Measurements from ENCODE around the gene ITGA6.

The ITGA6 gene

GRCh38 chr2:172426635-172427255 lies 641 bp upstream of the ITGA6 start:
- peak overlapping the region; percentile 21 for H3K4me3 ChIP-seq (ENCODE audit: control insufficient read depth, low read depth, low read length)
- DNase-seq (ENCODE audit: low read depth) = no peak
- TF ChIP-seq, protein P1, sequence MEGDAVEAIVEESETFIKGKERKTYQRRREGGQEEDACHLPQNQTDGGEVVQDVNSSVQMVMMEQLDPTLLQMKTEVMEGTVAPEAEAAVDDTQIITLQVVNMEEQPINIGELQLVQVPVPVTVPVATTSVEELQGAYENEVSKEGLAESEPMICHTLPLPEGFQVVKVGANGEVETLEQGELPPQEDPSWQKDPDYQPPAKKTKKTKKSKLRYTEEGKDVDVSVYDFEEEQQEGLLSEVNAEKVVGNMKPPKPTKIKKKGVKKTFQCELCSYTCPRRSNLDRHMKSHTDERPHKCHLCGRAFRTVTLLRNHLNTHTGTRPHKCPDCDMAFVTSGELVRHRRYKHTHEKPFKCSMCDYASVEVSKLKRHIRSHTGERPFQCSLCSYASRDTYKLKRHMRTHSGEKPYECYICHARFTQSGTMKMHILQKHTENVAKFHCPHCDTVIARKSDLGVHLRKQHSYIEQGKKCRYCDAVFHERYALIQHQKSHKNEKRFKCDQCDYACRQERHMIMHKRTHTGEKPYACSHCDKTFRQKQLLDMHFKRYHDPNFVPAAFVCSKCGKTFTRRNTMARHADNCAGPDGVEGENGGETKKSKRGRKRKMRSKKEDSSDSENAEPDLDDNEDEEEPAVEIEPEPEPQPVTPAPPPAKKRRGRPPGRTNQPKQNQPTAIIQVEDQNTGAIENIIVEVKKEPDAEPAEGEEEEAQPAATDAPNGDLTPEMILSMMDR (conservative IDR thresholded peaks at IDR 0.05; ENCODE audit: control insufficient read depth, insufficient read depth, low read depth, low read length) = no peak

DNA sequence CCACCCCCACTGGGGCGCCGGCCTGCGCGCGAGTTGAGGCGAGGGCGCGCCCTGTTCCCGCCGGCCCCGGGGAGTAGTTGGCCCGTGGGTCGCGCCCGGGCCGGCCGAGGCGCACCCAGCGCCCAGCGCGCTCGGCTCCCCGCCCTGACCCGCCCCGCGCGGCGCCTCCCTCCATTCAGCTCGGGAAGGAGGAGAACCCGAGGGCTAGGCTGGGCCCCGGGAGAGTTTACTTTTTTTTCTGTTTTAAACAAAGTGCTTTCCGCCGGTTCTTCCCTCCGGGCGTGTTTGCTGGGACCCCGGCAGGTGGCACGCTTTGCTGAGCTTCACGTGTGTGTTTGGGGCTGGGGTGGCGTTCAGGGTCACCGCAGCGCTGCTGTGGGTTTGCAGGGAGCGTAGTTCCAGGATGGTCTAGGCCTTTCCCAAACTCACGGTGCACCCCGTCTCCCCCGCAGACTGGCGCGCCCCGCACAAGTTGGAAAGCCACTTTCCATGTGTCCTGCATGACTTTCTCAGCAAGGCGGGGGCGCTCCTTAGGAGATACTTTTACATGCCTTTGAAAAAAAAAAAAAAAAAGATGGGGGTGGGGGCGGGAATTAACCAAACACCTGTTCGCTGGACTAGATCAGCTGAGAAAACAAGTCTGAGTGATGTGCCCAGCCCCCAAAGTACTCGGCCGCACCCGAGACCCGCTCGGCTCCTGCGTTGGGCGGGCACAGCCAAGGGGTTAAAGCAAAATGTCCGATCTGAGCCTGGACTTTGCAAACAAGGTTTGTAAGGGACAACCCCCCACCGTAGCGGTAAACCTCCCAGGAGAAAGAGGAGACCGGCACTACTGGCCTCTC lies 825 bp downstream of the ITGA6 start:
- TF ChIP-seq, protein P1 (conservative IDR thresholded peaks at IDR 0.05; ENCODE audit: control insufficient read depth, insufficient read depth, low read depth, low read length) = no peak
- no peak for DNase-seq (ENCODE audit: low read depth)
- H3K4me3 ChIP-seq (ENCODE audit: control insufficient read depth, low read depth, low read length) = peak overlapping the region; percentile 41

DNA sequence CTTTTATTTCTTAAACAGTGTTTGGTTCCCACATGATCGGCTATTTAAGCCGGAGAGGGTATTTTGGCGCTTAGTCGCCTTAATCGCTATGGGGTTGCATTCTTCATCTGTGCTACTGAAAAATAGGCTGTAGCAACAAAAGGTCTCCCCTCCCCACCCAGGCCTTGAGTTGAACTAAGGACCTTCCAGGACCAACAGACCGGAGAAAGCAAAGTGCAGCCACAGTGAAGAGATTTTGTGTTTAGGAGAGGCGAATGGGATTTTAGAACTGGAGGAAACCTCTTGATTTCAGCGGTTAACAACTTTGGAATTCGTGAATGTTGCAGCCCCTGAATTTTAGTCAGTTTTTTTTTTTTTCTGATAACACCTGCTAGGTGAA lies 1.4 kb downstream of the ITGA6 start:
- DNase-seq (ENCODE audit: low read depth) = no peak
- no peak overlapping the region for H3K4me3 ChIP-seq (ENCODE audit: control insufficient read depth, low read depth, low read length)
- TF ChIP-seq, protein P1 (conservative IDR thresholded peaks at IDR 0.05; ENCODE audit: control insufficient read depth, insufficient read depth, low read depth, low read length) = no peak

GRCh38 chr2:172429301-172429968 lies 2.0 kb downstream of the ITGA6 start:
- TF ChIP-seq, protein P1 (conservative IDR thresholded peaks at IDR 0.05; ENCODE audit: control insufficient read depth, insufficient read depth, low read depth, low read length) = no peak
- no peak overlapping the region for H3K4me3 ChIP-seq (ENCODE audit: control insufficient read depth, low read depth, low read length)
- DNase-seq (ENCODE audit: low read depth) = no peak

DNA sequence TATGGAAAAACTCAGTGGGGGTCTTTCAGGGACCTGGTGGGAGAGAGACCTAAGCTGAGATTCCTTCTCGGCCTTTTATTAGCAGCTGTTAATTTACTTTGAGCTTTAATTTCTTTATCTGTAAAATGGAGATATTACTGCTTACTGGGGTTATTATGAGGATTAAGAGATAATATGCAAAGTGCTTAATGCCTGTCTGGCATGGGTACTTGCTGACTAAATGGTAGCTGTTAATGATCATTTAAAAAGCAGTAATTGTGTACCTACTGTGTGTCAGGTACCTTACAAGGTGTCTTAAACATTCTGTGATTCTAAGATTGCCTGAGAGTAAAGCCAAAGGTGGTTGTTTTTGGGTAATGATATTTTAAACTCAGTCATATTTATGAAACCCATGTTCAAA lies 2.6 kb downstream of the ITGA6 start:
- TF ChIP-seq, protein P1 (conservative IDR thresholded peaks at IDR 0.05; ENCODE audit: control insufficient read depth, insufficient read depth, low read depth, low read length) = no peak
- DNase-seq (ENCODE audit: low read depth) = no peak
- H3K4me3 ChIP-seq (ENCODE audit: control insufficient read depth, low read depth, low read length) = no peak overlapping the region

DNA sequence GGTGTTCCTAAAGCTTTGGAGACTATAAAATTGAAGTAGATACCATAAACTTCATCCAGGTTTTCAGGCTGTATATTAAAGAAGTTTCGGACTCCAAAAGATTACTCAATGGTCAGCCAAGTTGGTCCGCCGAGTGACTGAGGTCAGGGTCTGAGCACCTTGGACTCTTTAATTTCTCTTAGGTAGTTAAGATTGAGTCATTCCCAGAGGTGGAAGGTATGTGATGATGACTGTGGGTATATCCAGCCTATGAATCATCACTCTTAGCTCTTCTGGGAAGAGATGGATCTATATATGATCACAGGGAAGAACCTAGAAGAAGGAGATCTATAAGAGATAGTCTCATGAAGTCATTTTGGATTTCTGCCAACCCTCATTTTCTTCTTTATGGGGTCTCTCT lies 3.3 kb downstream of the ITGA6 start:
- no peak for DNase-seq (ENCODE audit: low read depth)
- TF ChIP-seq, protein P1 (conservative IDR thresholded peaks at IDR 0.05; ENCODE audit: control insufficient read depth, insufficient read depth, low read depth, low read length) = no peak
- H3K4me3 ChIP-seq (ENCODE audit: control insufficient read depth, low read depth, low read length) = no peak overlapping the region
